Measurements from ENCODE around the gene EPHB1. TPM values are rescaled to one million over a fixed set of nuclear protein-coding genes. Genes with fewer than 3 reads are reported as not detected.

Gene EPHB1
- total and polyA plus RNA-seq, 2 donors (not counting 3 experiments of a cell fraction or from before 2014, with no cell fraction given): 1.3 to 5.2 TPM

GRCh38 chr3:135181408-135181807, 386.3 kb downstream of the EPHB1 start:
- Histone ChIP-seq H4K20me1 (replicated peaks; ENCODE audit: control insufficient read depth, extremely low read depth, insufficient read depth, low read length) (no peaks in the 10 kb centered on the region), H3K36me3 (ENCODE audit: control insufficient read depth in 2 of 2, extremely low read depth in 1 of 2, insufficient read depth in 2 of 2, low read length in 2 of 2) (no peaks in the 10 kb centered on the region), H3K27me3 (ENCODE audit: control insufficient read depth in 2 of 2, insufficient read depth in 2 of 2, low read length in 2 of 2) (no peaks in the 10 kb centered on the region), H3K9ac (replicated peaks; ENCODE audit: extremely low read depth, insufficient read depth, low read length) (no peak overlapping the region), H3K4me1 (ENCODE audit: control insufficient read depth, extremely low read depth, insufficient read depth, low read length) (no peaks in the 10 kb centered on the region), H3K9me3 (replicated peaks; ENCODE audit: control insufficient read depth, insufficient read depth, low read length) (peaks cover 6% of the 10 kb centered on the region), H3K9me1 (replicated peaks; ENCODE audit: control insufficient read depth, extremely low read depth, insufficient read depth, low read length) (no peaks in the 10 kb centered on the region), H2AFZ (ENCODE audit: low read depth, low read length) (no peak overlapping the region), H3K27ac (ENCODE audit: insufficient read depth, low read depth, low read length) (no peak overlapping the region), H3K79me2 (ENCODE audit: control insufficient read depth, insufficient read depth, low read length) (no peaks in the 10 kb centered on the region), H3K4me2 (ENCODE audit: insufficient read depth, low read length) (no peak overlapping the region), H3K4me3 (replicated peaks in 1 of 3; ENCODE audit: insufficient read depth in 1 of 3, low read depth in 1 of 3, low read length in 3 of 3) (no peak overlapping the region)
- dilution Hi-C loops (cut with MboI; ENCODE audit: extremely low pct_ligation_motif_present, low sequenced_read_pairs): no loop called here
- TF ChIP-seq FOS (IDR thresholded peaks at IDR 0.05; ENCODE audit: borderline replicate concordance, insufficient read depth, low read length): no peak
- TF ChIP-seq JUN (IDR thresholded peaks at IDR 0.05; ENCODE audit: borderline replicate concordance, insufficient read depth, insufficient read length, low read depth): no peak
- no peak for TF ChIP-seq POLR2AphosphoS5 (IDR thresholded peaks at IDR 0.05; ENCODE audit: insufficient read depth, low read depth, low read length)
- DNase-seq (ENCODE audit: low read depth, low spot score): no peak
- no peak for FAIRE-seq
- CTCF ChIA-PET: no interaction called here
- POLR2A ChIA-PET: no interaction called here
- no TSS peak for BruUV-seq (replicated peaks)
- intact Hi-C loops (cut with micrococcal nuclease): no loop called here

GRCh38 chr3:135182364-135182998, 387.4 kb downstream of the EPHB1 start:
- TF ChIP-seq JUN (IDR thresholded peaks at IDR 0.05; ENCODE audit: borderline replicate concordance, insufficient read depth, insufficient read length, low read depth) (no peak), EZH2 (IDR thresholded peaks at IDR 0.05; ENCODE audit: borderline replicate concordance, low read depth, low read length, severe bottlenecking) (no peak), MAX (IDR thresholded peaks at IDR 0.05; ENCODE audit: insufficient read depth, insufficient read length) (no peak), POLR2AphosphoS5 (IDR thresholded peaks at IDR 0.05; ENCODE audit: insufficient read depth, low read depth, low read length) (no peak), GATA2 (IDR thresholded peaks at IDR 0.05; ENCODE audit: insufficient read depth, insufficient read length, low read depth, low read length) (no peak), CTCF (IDR thresholded peaks at IDR 0.05; ENCODE audit: extremely low read depth in 1 of 2, insufficient read depth in 1 of 2, low read depth in 1 of 2, low read length in 2 of 2) (no peak), MYC (IDR thresholded peaks at IDR 0.05; ENCODE audit: low read depth, low read length) (no peak), POLR2A (IDR thresholded peaks at IDR 0.05; ENCODE audit: low read depth, low read length) (no peak), FOS (IDR thresholded peaks at IDR 0.05; ENCODE audit: borderline replicate concordance, insufficient read depth, low read length) (no peak)
- Histone ChIP-seq H3K9me1 (replicated peaks; ENCODE audit: control insufficient read depth, extremely low read depth, insufficient read depth, low read length) (no peaks in the 10 kb centered on the region), H3K27ac (ENCODE audit: insufficient read depth, low read depth, low read length) (no peak overlapping the region), H3K9ac (replicated peaks; ENCODE audit: extremely low read depth, insufficient read depth, low read length) (no peak overlapping the region), H3K4me2 (ENCODE audit: insufficient read depth, low read length) (no peak overlapping the region), H4K20me1 (replicated peaks; ENCODE audit: control insufficient read depth, extremely low read depth, insufficient read depth, low read length) (no peaks in the 10 kb centered on the region), H2AFZ (ENCODE audit: low read depth, low read length) (no peak overlapping the region), H3K9me3 (replicated peaks; ENCODE audit: control insufficient read depth, insufficient read depth, low read length) (peaks cover 6% of the 10 kb centered on the region), H3K27me3 (ENCODE audit: control insufficient read depth in 2 of 2, insufficient read depth in 2 of 2, low read length in 2 of 2) (no peaks in the 10 kb centered on the region), H3K4me3 (replicated peaks in 1 of 3; ENCODE audit: insufficient read depth in 1 of 3, low read depth in 1 of 3, low read length in 3 of 3) (no peak overlapping the region), H3K4me1 (ENCODE audit: control insufficient read depth, extremely low read depth, insufficient read depth, low read length) (no peaks in the 10 kb centered on the region), H3K36me3 (ENCODE audit: control insufficient read depth in 2 of 2, extremely low read depth in 1 of 2, insufficient read depth in 2 of 2, low read length in 2 of 2) (no peaks in the 10 kb centered on the region), H3K79me2 (ENCODE audit: control insufficient read depth, insufficient read depth, low read length) (no peaks in the 10 kb centered on the region)
- no peak for FAIRE-seq
- intact Hi-C loops (cut with micrococcal nuclease) (no loop called here), dilution Hi-C loops (cut with MboI; ENCODE audit: extremely low pct_ligation_motif_present, low sequenced_read_pairs) (no loop called here)
- POLR2A ChIA-PET: no interaction called here
- no TSS peak for BruUV-seq (replicated peaks)
- no peak for DNase-seq (ENCODE audit: low read depth, low spot score)
- CTCF ChIA-PET: no interaction called here
